ENCODE data around the gene BARX1. TPM values are rescaled to one million over a fixed set of nuclear protein-coding genes. Genes with fewer than 3 reads are reported as not detected.

BARX1 gene
- total RNA-seq, 4 donors from 2014 or later, result 0.37 to 469 (median 84.4) TPM

DNA sequence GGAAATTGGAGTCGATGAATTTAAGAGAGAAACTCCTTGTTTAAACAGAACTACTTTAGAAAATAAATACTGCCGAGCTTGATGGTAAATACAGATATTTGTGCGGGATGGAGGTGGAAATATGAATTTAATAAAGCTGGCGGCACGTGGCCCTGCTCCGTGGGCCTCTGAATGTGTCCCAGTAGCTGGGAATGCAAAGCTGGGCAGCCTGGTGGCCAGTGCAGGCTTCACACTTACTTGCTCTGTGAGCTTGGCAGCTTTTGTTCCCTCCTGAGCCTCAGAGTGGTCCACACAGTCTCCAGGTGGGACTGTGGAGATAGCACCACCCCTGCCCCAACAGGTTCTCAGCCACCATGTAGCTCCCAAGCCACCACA is 45.9 kb downstream of the BARX1 start:
- Histone ChIP-seq H3K4me1 (peaks cover 0 to 35% (median 3%) of the 10 kb centered on the region in 3 donors), H3K27me3 (peaks cover 16% of the 10 kb centered on the region), H3K36me3 (no peaks in the 10 kb centered on the region), H3K9me3 (no peaks in the 10 kb centered on the region), H3K27ac (no peak overlapping the region), H3K4me3 (no peak overlapping the region)
- TF ChIP-seq EP300 (IDR thresholded peaks at IDR 0.05) (no peak), POLR2AphosphoS5 (IDR thresholded peaks at IDR 0.05) (no peak), POLR2A (IDR thresholded peaks at IDR 0.05) (no peak)
- TF ChIP-seq, protein P1, sequence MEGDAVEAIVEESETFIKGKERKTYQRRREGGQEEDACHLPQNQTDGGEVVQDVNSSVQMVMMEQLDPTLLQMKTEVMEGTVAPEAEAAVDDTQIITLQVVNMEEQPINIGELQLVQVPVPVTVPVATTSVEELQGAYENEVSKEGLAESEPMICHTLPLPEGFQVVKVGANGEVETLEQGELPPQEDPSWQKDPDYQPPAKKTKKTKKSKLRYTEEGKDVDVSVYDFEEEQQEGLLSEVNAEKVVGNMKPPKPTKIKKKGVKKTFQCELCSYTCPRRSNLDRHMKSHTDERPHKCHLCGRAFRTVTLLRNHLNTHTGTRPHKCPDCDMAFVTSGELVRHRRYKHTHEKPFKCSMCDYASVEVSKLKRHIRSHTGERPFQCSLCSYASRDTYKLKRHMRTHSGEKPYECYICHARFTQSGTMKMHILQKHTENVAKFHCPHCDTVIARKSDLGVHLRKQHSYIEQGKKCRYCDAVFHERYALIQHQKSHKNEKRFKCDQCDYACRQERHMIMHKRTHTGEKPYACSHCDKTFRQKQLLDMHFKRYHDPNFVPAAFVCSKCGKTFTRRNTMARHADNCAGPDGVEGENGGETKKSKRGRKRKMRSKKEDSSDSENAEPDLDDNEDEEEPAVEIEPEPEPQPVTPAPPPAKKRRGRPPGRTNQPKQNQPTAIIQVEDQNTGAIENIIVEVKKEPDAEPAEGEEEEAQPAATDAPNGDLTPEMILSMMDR (IDR thresholded peaks at IDR 0.05), result no peak
- 48% methylated on average over 2 of the region's 6 CpGs; no CpG with 5 or more reads in 1 of the 2 donors for WGBS, 2 donors (ENCODE audit: low coverage in 1 of 2)
- no peak for ATAC-seq

DNA sequence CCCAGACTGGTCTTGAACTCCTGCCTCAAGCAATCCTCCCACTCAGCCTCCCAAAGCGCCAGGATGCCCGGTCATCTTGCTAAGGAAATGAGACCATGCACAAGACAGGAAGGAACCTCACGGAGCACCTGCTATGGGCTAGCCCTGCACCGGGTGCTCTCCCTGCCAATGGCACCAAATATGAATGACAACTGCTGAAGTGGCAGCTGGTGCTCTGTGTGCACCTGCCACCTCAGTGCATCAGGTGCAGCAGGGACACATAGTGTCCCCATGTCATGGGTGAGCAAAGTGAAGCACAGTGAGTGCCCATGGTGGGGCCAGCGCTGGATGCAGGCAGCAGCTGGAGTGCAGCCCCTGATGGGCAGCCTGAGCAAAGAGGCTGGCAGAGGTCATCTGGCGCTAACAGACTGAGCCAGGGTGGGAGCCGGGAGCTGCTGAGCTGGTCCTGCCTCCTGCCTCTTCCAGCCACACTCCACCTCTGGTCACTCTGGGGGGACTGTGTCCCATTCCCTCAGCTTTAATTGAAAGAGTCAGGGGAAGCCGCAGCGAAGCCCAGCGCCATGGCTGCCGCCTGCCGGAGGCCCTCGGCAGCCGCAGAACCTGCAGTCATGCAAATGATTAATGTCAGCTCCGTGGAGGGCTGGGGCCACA is 46.4 kb downstream of the BARX1 start:
- TF ChIP-seq POLR2A (IDR thresholded peaks at IDR 0.05) (no peak), POLR2AphosphoS5 (IDR thresholded peaks at IDR 0.05) (no peak), EP300 (IDR thresholded peaks at IDR 0.05) (no peak)
- TF ChIP-seq, protein P1 (IDR thresholded peaks at IDR 0.05), result no peak
- H3K9me3 ChIP-seq, result no peaks in the 10 kb centered on the region
- no peaks in the 10 kb centered on the region for H3K36me3 ChIP-seq
- WGBS, 2 donors (ENCODE audit: low coverage in 1 of 2), result 52 to 70% methylated on average over 2 to 6 of the region's 15 CpGs
- no peak for ATAC-seq
- peaks cover 16% of the 10 kb centered on the region for H3K27me3 ChIP-seq
- no peak overlapping the region for H3K4me3 ChIP-seq
- peaks cover 0 to 35% (median 3%) of the 10 kb centered on the region in 3 donors for H3K4me1 ChIP-seq
- no peak overlapping the region for H3K27ac ChIP-seq

DNA sequence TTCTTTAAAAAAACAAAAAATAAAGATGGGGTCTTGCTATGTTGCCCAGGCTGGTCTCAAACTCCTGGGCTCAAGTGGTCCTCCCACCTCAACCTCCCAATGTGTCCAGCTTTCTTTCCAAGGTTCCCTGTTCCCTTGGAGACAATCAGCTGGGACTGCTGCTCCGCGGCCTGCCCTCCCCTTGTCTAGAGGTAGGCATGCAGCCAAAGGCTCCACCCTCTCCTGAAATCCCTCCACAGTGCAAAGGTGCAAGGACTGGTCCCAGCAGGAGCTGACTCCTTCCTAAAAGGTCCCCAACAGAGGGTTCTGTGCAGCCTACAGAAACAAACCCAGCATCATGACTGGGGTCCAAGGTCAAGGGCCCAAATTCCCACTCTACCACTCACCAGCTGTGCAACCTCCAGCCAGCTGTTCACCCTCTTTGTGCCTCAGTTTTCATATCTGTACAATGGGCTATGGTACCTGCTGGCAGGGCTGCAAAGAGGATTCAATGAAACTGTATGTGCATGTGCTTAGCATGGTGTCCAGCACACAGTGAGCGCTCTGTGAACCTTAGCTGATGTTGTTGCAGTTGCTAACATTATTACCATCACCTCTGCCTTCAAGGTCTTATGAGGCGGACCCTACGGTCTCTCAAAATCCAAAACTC is 47.5 kb downstream of the BARX1 start:
- no peak for ATAC-seq
- peaks cover 0 to 30% (median 3%) of the 10 kb centered on the region in 3 donors for H3K4me1 ChIP-seq
- TF ChIP-seq POLR2A (IDR thresholded peaks at IDR 0.05) (no peak), EP300 (IDR thresholded peaks at IDR 0.05) (no peak), POLR2AphosphoS5 (IDR thresholded peaks at IDR 0.05) (no peak)
- TF ChIP-seq, protein P1 (IDR thresholded peaks at IDR 0.05), result no peak
- H3K4me3 ChIP-seq, result no peak overlapping the region
- peaks cover 16% of the 10 kb centered on the region for H3K27me3 ChIP-seq
- H3K9me3 ChIP-seq, result no peaks in the 10 kb centered on the region
- H3K36me3 ChIP-seq, result no peaks in the 10 kb centered on the region
- 90 to 100% methylated on average over 1 to 3 of the region's 5 CpGs for WGBS, 2 donors (ENCODE audit: low coverage in 1 of 2)
- no peak overlapping the region for H3K27ac ChIP-seq

DNA sequence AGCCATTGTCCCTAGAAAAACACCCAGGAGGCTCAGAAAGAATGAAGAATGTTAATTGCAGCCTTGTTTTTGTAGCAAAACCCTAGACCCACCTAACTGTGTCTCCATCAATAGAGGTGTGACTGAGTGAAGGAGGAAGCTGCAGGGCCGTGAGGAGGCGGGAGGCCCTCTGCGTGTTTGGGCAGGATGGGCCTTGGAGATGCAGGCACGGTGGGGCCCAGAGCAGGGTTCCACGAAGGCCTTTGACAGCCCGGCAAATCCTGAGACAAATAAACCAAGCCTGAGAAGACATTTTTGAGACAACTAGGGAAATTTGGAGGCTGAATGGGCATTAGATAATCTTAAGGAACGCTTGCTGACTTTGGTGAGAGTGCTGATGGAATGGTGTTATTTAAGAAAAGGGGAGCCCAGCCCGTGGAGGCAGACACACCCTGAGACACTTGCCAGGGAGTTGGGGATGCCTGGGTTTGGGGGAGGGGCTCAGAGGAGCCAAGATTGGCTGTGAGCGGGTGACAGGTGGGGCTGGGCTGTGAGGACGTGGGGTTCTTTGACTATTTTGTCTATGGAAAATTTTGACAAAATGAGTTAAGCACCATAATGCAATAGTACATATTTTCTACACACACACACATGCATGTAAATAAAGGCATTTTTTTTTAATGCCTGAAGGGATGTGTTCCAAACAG is 48.8 kb downstream of the BARX1 start:
- Histone ChIP-seq H3K4me1 (peaks cover 0 to 17% (median under 1%) of the 10 kb centered on the region in 3 donors), H3K27me3 (peaks cover 16% of the 10 kb centered on the region), H3K4me3 (no peak overlapping the region), H3K9me3 (no peaks in the 10 kb centered on the region), H3K27ac (no peak overlapping the region), H3K36me3 (no peaks in the 10 kb centered on the region)
- WGBS, 2 donors (ENCODE audit: low coverage in 1 of 2), result 62 to 64% methylated on average over 7 to 10 of the region's 10 CpGs
- no peak for ATAC-seq
- TF ChIP-seq, protein P1 (IDR thresholded peaks at IDR 0.05), result no peak
- TF ChIP-seq POLR2A (IDR thresholded peaks at IDR 0.05), result no peak
- no peak for TF ChIP-seq POLR2AphosphoS5 (IDR thresholded peaks at IDR 0.05)
- no peak for TF ChIP-seq EP300 (IDR thresholded peaks at IDR 0.05)

Data from gastroesophageal sphincter (tissue), 4 donors.